AG10803 (cell line): ENCODE results near the gene RABGAP1L.
"Not testable (repeated sequence)": the region's sequence is repeated elsewhere in the genome, so short reads cannot be mapped to it uniquely, and the experiment has no call there.

ENCODE experiments used
- DNase-seq: peaks from one replicate; pipeline ENCODE4 v3.0.0; 2010; ENCODE audit warnings: low read depth
- H3K4me3 ChIP-seq: 2 replicates; pipeline ENCODE4 v1.5.1; 2011; ENCODE audit warnings: mild to moderate bottlenecking, low read length, control low read depth
- CTCF ChIP-seq: conservative IDR thresholded peaks from 2 replicates; pipeline ENCODE4 v1.5.1; 2011; ENCODE audit warnings: mild to moderate bottlenecking, low read length, control low read depth, inconsistent platforms

Gene RABGAP1L

GRCh38 chr1:175035865-175036264 lies 876.5 kb downstream of the RABGAP1L start:
- H3K4me3 ChIP-seq: no peak overlapping the region
- DNase-seq: no peak
- TF ChIP-seq CTCF: no peak

- no peak for TF ChIP-seq CTCF
- no peak overlapping the region for H3K4me3 ChIP-seq
- no peak for DNase-seq
Observed at GRCh38 chr1:175036476-175036875, 877.2 kb downstream of the RABGAP1L start.

GRCh38 chr1:175037416-175037815 lies 878.1 kb downstream of the RABGAP1L start:
- DNase-seq: no peak
- no peak overlapping the region for H3K4me3 ChIP-seq
- TF ChIP-seq CTCF: no peak

GRCh38 chr1:175040324-175040879 lies 881.1 kb downstream of the RABGAP1L start:
- no peak overlapping the region for H3K4me3 ChIP-seq
- DNase-seq: no peak
- no peak for TF ChIP-seq CTCF

- no peak for DNase-seq
- no peak for TF ChIP-seq CTCF
- no peak overlapping the region for H3K4me3 ChIP-seq
Observed at GRCh38 chr1:175042650-175043049, 883.3 kb downstream of the RABGAP1L start.

- TF ChIP-seq CTCF: no peak
- H3K4me3 ChIP-seq: no peak overlapping the region
- no peak for DNase-seq
Observed at GRCh38 chr1:175043824-175044223, 884.5 kb downstream of the RABGAP1L start.

- DNase-seq, H3K4me3 ChIP-seq: not testable (repeated sequence)
Observed at GRCh38 chr1:175044591-175044990, 885.3 kb downstream of the RABGAP1L start.
